UCSD-AML1 (cell line): ENCODE measurements around the gene PRKAR1A.
"Not testable (repeated sequence)": the region's sequence is repeated elsewhere in the genome, so short reads cannot be mapped to it uniquely, and the experiment has no call there.

Experiments
- DNase-seq: peaks from one replicate; lab custom pipeline; 2025; ENCODE audit not compliant: unreplicated experiment; lab: John Stamatoyannopoulos, UW

The PRKAR1A gene

DNA sequence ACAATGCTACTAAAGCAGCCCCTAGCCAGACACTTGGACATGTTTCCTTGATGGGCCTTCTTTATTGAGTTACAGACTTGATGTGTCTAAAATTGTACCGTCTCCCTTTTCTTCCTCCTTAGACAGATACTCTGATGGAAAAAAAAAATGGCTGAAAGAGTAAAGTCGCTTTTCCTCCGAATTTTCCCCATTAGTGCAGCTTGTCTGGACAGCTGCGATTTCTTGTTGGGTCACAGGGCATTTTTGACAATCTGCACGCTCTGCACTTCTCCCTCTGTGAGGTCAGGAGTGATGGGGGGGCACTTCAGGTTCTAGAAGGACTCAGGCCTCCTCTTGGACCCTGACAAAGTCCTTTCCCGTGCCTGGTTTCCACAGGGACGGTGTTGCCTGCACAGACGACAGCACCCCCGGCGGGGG lies 968 bp upstream of the PRKAR1A start:
- DNase-seq, result no peak

DNA sequence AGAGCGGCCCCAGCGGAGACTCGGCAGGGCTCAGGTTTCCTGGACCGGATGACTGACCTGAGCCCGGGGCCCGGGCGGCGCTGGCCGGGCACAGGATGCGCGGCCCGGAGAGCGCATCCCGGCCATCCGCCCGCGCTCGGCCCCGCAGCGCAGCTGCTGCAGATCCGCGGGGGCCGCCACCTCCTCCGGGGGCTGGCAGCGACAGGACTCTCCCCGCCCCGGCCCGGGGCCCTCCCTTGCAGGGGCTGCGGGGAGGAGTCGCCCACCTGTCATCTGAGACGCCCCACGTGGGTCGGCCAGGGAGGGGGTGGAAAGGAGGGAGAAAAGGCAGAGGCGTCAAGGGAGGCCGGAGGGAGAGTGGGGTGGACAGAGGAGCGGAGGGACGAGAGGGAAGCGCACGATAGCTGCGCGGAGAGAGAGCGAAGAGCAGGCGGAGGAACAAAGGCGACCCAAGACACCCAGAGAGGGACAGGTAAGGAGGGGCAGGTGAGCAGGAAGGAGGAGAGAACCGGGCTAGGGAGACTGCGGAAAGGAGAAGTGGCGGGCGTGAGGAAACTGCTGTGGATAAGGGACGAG lies 471 bp upstream of the PRKAR1A start:
- peak; percentile 73 for DNase-seq

DNA sequence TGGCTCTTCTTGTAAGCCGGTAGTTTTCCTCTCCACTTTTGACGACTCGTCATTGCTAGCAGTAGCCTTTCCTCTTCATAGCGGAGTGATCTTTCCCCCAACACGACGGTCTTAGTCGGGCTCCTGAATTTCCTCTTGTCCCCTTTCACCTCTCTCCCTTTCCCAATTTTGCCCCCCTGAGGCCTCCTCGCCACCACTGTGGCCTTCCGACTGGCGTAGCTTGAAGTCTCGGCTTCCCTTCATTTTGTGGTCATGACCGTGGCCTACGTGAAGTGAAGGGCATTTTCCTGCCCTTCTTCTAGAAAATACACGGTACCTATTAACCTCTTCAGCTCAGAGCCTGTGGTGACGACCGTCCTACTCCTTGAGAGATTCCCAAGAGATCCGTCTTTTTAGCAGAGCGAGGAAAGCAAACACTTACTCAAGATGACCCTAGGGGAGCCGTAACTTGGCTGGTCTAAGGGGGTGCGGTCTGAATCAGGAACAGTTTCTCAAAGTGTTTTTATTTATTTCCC lies 787 bp downstream of the PRKAR1A start:
- DNase-seq, result peak; percentile 49

DNA sequence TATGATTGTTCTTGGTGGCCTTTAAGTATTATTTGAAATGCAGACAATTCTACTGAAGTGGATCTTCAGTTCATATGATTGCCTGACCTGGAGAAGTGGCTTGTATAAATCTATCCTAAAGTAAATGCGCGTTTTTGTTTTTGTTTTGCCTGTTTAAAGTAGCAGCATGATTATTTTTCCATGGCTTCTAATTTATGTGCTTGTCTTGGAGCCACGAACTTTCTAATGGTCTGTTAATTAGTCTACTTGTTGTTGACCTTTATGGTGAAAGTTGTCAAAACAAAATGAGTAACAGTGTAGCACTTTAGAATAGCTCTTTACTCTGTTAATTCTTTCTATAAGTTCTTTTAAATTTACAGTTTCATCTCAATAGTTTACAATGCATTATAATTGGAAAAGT lies 1.7 kb downstream of the PRKAR1A start:
- DNase-seq, result no peak

DNA sequence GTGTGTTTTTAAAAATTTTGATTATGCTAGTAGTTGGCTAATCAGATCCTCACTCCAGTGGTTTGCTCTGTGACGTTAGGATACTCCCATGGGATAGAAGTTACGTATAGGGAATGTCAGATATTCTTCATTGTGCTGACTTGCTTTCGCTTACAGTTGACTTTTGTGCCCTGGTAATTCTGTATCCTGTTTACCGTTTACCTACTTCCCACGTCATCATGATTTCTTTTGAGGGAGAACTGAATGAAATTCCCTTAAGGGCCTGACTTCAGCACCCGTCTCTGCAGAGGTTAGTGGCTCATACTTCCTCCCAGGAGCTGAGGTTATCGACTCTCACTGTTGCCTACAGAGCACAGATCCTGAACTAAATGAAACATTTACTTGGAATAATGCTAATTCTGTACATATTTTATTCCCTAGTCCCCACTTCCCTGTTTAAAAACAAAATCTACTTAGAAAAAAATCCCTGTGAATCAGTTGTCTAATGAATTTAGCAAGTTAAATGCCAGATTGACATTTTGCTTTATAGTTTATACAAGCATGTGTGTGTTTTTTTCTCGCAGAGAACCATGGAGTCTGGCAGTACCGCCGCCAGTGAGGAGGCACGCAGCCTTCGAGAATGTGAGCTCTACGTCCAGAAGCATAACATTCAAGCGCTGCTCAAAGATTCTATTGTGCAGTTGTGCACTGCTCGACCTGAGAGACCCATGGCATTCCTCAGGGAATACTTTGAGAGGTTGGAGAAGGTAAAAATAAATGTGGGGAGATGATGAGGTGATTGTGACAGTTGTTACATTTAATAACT lies 2.8 kb downstream of the PRKAR1A start:
- no peak for DNase-seq

DNA sequence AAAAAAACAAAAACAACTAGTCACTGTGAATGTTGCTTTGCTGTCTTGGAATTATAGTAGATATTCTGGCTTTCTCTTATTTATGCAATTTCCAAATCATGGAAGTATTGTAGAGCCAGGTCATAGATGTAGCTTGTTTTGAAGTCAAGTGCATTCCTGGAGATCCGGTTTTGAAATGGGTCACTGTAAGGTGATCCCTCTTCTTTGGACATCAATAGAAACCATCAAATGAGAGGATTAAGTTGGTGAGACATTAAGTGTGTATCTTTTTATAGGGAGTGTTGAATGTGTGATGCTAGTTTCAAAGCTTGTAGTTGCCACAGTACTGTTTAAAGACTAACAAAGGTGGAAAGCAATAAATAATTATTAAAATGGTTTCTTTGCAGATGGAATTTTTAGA lies 4.5 kb downstream of the PRKAR1A start:
- DNase-seq, result no peak

DNA sequence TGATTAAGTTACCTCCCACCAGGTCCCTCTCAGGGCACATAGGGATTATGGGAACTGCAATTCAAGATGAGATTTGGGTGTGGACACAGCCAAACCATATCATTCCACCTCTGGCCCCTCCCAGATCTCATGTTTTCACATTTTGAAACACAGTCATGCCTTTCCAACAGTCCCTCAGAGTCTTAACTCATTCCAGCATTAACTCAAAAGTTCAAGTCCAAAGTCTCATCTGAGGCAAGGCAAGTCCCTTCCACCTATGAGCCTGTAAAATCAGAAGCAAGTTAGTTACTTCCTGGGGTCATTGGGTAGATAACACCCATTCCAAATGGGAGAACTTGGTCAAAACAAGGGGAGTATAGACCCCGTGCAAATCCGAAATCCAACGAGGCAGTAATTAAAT lies 5.4 kb downstream of the PRKAR1A start:
- not testable (repeated sequence) for DNase-seq

DNA sequence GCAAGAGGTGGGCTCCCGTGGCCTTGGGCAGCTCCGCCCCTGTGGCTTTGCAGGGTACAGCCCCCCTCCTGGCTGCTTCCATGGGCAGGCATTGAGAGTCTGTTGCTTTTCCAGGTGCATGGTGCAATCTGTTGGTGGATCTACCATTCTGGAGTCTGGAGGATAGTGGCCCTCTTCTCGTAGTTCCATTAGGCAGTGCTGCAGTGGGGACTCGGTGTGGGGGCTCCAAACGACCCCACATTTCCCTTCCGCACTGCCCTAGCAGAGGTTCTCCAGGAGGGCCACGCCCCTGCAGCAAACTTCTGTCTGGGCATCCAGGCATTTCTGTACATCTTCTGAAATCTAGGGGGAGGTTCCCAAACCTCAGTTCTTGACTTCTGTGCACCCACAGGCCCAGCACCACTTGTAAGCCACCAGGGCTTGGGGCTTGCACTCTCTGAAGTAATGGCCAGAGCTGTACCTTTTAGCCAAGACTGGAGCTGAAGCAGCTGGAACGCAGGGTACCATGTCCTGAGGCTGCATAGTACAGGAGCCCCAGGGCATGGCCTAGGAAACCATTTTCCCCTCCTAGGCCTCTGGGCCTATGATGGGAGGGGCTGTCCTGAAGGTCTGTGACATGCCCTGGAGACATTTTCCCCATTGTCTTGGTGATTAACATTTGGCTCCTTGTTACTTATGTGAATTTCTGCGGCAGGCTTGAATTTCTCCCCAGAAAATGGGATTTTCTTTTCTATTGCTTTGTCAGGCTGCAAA lies 6.0 kb downstream of the PRKAR1A start:
- DNase-seq, result no peak

DNA sequence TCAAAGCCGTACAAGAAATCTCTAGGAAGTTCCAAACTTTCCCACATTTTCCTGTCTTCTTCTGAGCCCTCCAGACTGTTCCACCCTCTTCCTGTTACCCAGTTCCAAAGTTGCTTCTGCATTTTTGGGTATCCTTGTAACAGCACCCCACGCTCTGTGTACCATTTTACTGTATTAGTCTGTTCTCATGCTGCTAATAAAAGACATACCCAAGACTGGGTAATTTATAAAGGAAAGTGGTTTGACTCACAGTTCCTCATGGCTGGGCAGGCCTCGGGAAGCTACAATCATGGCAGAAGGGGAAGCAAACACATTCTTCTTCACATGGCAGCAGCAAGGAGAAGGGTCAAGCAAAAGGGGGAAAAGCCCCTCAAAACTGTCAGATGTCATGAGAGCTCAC lies 6.8 kb downstream of the PRKAR1A start:
- not testable (repeated sequence) for DNase-seq

DNA sequence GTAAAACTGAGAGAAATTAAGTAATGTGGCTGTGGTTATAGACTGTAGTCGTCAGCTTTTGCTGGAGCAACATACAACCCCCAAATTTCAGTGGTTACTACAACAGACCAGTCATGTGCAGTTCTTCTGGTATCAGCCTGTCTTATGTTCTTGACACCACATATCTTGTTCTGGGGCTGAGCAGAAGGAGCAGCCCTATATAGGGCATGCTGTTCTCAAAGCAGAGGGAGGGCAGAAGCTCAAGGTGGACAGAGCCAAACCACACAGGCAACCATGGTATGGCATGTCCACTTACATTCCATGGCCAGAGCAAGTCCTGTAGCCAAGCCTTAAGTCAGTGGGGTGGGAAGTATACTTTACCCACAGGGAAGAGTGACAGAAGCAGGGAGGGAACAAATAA lies 7.7 kb downstream of the PRKAR1A start:
- DNase-seq, result no peak

DNA sequence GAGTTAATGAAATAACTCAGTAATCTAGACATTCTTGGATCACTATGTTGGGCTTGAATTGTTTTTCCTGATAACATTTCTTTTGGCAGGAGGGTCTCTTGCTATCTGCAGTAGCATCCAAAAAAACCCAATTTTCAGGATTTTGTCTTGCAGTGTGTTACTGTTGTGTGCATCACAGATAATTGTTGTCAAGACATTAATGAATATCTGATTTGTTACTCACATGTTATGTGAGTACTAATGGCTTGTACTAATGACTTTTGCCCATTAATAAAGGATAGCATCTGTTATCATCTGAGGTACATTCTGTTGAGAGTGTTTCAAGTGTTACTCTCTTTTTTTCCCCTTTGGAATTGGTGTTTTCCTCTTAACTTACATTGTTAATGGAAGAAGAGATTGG lies 10.0 kb downstream of the PRKAR1A start:
- DNase-seq, result no peak

DNA sequence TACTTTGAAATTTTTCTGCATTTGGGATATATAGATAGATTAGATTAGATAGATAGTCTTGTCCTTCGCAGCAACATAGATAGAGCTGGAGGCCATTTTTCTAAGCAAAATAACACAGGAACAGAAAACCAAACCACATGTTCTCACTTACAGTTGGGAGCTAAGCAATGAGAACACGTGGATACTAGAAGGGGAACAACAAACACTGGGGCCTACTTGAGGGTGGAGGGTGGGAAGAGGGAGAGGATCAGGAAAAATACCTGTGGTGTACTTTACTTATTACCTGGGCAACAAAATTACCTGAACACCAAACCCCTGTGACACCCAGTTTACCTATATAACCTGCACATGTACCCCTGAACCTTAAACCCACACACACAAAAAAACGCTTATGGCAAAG lies 14.3 kb downstream of the PRKAR1A start:
- no peak for DNase-seq

DNA sequence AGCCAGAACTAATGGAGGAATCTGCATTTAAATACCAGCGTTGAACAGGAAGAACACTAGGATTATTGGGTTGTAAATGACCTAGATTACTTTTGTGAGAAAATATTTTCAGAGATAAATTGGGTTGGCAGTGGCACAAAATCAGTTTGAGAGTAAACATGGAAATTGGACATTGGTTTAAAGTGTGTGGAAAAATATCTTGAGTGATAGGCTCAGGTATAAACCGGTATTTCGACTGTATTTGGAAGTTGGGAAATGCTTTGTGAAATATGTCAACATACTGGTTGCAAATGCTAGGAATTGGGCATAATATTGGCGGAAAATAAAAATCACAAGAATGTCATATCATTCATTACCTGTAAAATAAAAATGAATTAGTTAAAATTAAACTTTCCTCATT lies 15.1 kb downstream of the PRKAR1A start:
- no peak for DNase-seq

DNA sequence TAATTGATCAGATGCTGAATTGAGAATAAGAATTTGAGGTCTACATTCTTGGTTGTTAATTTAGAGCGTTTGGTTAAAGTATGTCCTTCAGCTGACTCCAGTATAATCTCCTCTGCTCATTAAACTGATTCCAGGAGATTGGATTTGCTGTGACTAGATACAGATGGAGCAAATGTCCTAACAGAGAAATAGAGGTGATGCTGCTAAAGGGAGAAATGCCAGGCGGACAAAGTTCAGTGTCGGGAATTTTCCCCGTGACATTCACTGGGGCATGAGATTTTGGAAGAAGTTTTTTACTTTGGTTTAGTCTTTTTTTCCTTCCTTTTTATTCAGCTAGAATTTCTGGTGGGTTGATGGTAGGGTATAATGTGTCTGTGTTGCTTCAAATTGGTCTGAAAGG lies 19.0 kb downstream of the PRKAR1A start:
- no peak for DNase-seq

DNA sequence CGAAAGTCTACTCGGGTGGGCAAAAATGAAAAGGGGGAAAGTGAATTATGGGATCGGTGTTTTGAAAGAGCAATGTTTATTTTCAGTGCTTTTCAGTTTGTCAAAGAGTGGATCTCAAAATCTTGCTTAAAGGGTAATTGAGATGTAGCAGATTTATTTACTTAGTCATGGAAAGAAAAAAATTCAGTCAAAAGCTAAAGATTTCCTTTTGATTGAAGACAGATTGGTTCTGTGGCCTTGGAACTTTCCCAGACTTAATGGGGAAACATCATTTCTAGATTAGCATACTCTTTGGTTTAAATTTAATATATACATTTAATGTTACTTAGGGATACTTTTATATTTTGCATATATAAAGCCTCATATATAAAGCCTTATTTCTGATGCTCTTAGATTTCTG lies 20.6 kb downstream of the PRKAR1A start:
- DNase-seq, result no peak

DNA sequence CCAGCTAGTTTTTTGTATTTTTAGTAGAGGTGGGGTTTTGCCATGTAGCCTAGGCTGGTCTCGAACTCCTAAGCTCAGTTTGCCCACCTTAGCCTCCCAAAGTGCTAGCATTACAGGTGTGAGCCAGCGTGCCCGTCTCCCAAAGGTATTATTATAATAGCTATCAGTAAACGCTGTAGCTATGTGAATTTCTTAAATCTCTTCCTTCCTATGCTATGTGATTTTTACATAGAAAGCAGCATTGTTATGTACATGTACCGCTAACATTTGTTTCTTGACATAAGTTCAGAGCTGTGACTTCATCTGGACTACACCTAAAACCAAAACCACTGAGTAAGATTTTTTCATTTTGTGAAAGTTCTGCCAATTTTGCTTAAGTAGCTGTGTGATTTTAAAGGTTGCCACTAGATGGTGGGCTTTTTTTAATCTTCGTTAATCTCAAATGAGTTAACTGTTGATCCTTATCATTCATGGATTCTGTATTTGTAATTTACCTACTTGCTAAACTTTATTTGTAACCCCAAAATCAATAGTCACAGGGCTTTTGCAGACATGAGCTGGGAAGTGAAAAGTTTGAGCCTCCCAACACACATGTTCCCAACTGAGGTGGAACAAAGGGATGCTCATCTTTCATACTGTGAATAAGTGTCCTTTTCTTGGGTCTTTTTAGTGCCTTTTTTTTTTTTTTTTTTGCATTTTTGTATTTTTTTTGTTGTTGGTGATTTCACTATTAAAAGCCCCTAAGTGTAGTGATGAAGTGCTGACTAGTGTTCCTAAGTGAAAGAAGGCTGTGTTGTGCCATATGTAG lies 21.9 kb downstream of the PRKAR1A start:
- no peak for DNase-seq

DNA sequence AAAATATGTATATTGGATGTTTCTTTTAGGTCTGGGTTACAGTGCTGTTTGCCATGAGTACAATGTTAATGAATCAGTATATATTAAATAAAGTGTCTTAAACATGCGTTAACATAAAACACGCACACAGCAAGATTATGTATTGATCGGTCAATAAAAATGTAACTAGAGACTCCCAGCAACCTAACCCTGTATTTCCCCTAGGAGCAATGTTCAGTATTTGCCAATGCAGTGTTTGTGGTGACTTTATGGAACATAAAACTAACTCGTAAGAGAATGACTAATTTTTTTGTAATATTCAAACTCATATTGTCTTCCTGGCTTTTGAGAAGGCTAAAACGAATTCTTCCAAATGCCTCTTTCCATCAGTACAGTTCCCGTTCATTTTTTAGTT lies 22.5 kb downstream of the PRKAR1A start:
- no peak for DNase-seq

DNA sequence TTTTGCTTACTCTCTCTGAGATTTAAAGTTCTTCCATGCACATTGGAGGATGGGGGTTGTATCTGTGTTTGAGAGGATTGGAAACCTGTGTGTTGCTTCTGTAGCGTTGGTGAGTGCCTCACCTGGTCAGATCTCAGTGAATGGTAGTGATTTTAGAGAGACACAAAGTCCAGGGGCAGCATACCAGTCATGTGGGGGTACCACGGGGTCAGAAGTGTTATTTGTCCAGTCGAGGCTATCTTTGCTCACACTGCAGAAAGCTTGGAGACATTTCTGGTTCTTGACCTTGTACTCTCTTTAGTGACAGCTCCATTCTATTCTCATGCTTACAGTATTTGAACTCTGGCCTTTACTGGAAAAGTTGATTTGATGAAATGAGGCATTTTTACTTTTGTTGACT lies 23.7 kb downstream of the PRKAR1A start:
- DNase-seq, result no peak

DNA sequence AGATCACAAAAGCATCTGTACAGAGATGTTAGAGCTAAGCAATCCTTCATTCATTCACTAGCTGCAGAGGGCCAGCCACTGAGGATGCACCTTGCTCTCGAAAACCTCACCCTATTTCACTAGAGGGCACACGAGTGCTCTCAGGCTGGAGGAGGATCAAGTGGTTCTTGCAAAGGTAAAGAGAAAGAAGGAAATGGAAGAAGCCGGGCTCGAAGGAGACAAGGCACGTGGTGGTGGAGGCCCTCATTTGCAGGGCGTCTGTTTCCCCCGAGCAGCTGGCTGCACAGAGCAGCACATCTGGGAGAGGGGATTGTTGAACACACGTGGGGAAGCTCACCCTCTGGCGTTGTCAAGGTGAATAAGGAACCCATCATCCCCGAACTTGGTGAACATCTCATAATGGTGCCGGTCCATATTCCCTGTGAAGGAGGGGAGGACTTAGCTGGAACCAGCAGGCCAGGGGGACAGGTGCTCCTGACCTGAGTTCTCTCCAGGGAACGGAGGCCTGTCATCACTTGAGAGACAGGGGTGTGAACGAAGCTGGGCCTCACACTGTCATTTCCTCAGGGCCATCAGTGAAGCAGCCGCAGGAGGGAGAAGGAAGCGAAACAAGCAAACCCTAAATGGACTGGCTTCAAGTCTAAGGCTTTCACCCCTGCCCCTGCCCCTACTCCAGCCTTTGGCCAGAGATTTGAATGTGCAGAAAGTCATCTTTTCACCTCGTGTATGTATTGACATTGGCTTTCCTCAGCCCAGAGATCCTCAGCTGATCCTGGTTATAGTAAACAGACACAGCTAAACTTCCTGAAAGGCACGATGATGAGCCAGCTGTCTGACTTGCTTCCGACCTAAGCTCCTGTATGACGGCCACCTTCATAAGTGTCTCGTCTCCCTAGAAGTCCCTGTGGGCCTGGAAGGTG lies 27.6 kb downstream of the PRKAR1A start:
- no peak for DNase-seq

DNA sequence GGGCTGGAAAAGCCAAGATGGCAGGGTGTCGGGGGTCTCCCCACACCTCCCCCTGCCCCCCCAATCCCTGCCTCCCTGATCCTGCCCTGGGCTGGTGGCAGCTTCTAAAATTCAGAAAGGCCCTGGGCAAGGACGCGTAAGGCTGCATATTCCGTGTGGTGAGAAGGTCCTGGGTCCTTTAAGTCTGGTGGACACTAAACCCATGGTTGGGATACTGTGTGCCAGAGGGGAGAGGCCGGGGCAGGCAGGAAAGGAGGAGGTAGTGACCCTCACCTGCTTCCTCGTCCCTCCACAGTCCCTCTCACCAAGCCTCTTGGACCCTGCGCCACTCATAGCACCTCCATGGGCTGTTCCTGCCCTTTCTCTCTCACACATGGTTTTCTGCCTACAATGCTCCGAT lies 28.8 kb downstream of the PRKAR1A start:
- DNase-seq, result no peak
